ENCODE measurements around the gene RAB11B.

- TF ChIP-seq CTCF (IDR thresholded peaks at IDR 0.05 in 2 of 3, conservative IDR thresholded peaks at IDR 0.05 in 1 of 3; ENCODE audit: borderline replicate concordance in 1 of 3, insufficient read depth in 1 of 3, low read depth in 2 of 3, low read length in 2 of 3) (no peak), SP1 (IDR thresholded peaks at IDR 0.05; ENCODE audit: low read depth) (no peak), POLR2AphosphoS5 (IDR thresholded peaks at IDR 0.05; ENCODE audit: low read depth, low read length) (no peak), TCF7L2 (IDR thresholded peaks at IDR 0.05; ENCODE audit: borderline replicate concordance, extremely low read depth, insufficient read depth, insufficient read length) (no peak), POLR2A (IDR thresholded peaks at IDR 0.05; ENCODE audit: borderline replicate concordance, extremely low read depth, insufficient read depth, insufficient read length) (no peak)
Observed at GRCh38 chr19:8393192-8393870, 3.2 kb downstream of the RAB11B start.
